PC-9 (cell line): Measurements from ENCODE around the gene TOMM34. TPM values are rescaled to one million over a fixed set of nuclear protein-coding genes. Genes with fewer than 3 reads are reported as not detected.
A peak's percentile ranks its signal among the peaks of the same experiment; 100 is the strongest.

ENCODE experiments used
- BruUV-seq: library from RNA; stranded (reverse); fragments of 400-500 nt; replicated peaks from 2 replicates; lab custom pipeline; 2021; lab: Mats Ljungman, UMichigan
- CTCF ChIA-PET: fragments of 300-600 bp; sonication (Branson Sonifier 250); formaldehyde crosslinking; loops from one replicate; lab custom pipeline; 2022; ENCODE audit warnings: antibody characterized with exemption; lab: Charles Lee
- POLR2A ChIA-PET: fragments of 300-600 bp; sonication (Branson Sonifier 250); formaldehyde crosslinking; loops from one replicate; lab custom pipeline; 2022; ENCODE audit warnings: antibody characterized with exemption; ENCODE audit not compliant: unreplicated experiment; lab: Charles Lee
- DNase-seq, 2 experiments: peaks; one replicate each; pipeline versions ENCODE4 v3.0.0 to v3.0.0-alpha.2; 2015 to 2022; ENCODE audit warnings: mixed read lengths in 1 of 2
- H2AFZ ChIP-seq: fragments of 200-600 bp; sonication (generic); 2 replicates; pipeline ENCODE4 v1.8.1; 2017; ENCODE audit warnings: antibody characterized with exemption
- H3F3A ChIP-seq: fragments of 200-600 bp; sonication (generic); 2 replicates; pipeline ENCODE4 v1.8.1; 2017; ENCODE audit warnings: antibody characterized with exemption, mild to moderate bottlenecking, low read depth; ENCODE audit not compliant: insufficient read depth
- H3K27ac ChIP-seq: fragments of 200-600 bp; sonication (generic); 2 replicates; pipeline ENCODE4 v1.6.1; 2016; ENCODE audit warnings: mixed run types
- H3K27me3 ChIP-seq: fragments of 200-600 bp; sonication (generic); 2 replicates; pipeline ENCODE4 v1.6.1; 2016; ENCODE audit warnings: low read depth, mixed run types; ENCODE audit not compliant: insufficient read depth
- H3K36me3 ChIP-seq: fragments of 200-600 bp; sonication (generic); 2 replicates; pipeline ENCODE4 v1.6.1; 2016; ENCODE audit warnings: low read depth, mixed run types
- H3K4me1 ChIP-seq: fragments of 200-600 bp; sonication (generic); replicated peaks from 2 replicates; pipeline ENCODE4 v1.6.1; 2016; ENCODE audit warnings: mixed run types; ENCODE audit not compliant: insufficient read depth
- H3K4me2 ChIP-seq: fragments of 200-600 bp; sonication (generic); 2 replicates; pipeline ENCODE4 v1.6.1; 2017; ENCODE audit warnings: mixed run types
- H3K4me3 ChIP-seq: fragments of 200-600 bp; sonication (generic); 2 replicates; pipeline ENCODE4 v1.6.1; 2016; ENCODE audit warnings: mixed run types
- H3K79me2 ChIP-seq: fragments of 200-600 bp; sonication (generic); 2 replicates; pipeline ENCODE4 v1.6.1; 2017; ENCODE audit warnings: low read depth, mixed run types
- H3K9me2 ChIP-seq: fragments of 200-600 bp; sonication (generic); 2 replicates; pipeline ENCODE4 v1.8.1; 2017; ENCODE audit warnings: mild to moderate bottlenecking; ENCODE audit not compliant: insufficient read depth
- H3K9me3 ChIP-seq: fragments of 200-600 bp; sonication (generic); 2 replicates; pipeline ENCODE4 v1.8.1; 2016; ENCODE audit warnings: low read depth; ENCODE audit not compliant: insufficient read depth
- H4K20me1 ChIP-seq: fragments of 200-600 bp; sonication (generic); 2 replicates; pipeline ENCODE4 v1.8.1; 2017; ENCODE audit not compliant: insufficient read depth
- CTCF ChIP-seq: fragments of 200-600 bp; sonication (generic); conservative IDR thresholded peaks from 2 replicates; pipeline ENCODE4 v1.6.1; 2017; ENCODE audit warnings: mixed run types, antibody characterized with exemption, mild to moderate bottlenecking, moderate library complexity
- EZH2 ChIP-seq: fragments of 200-600 bp; sonication (generic); IDR thresholded peaks from 2 replicates; pipeline ENCODE4 v1.8.0; 2017; ENCODE audit warnings: antibody characterized with exemption, low read depth
- intact Hi-C: fragments of 100-400 bp; cut with micrococcal nuclease; formaldehyde crosslinking; loops from one replicate; pipeline ENCODE4 v1.10.0; 2022; ENCODE audit not compliant: unreplicated experiment
- total RNA-seq: library from RNA; stranded (reverse); gene quantifications from 2 replicates; pipeline ENCODE4 v1.2.3, GENCODE V29; 2021

Gene TOMM34
- total RNA-seq, 1 experiment from 2014 or later = 71.1 TPM

GRCh38 chr20:44997171-44997570, 37.0 kb upstream of the TOMM34 start:
- no peak for DNase-seq
- Histone ChIP-seq H3K4me2 (no peak overlapping the region), H3K9me2 (no peaks in the 10 kb centered on the region; the same call in 1 of the 2 replicates), H3K9me3 (no peaks in the 10 kb centered on the region), H3F3A (peaks cover 5% of the 10 kb centered on the region; the same call in 1 of the 2 replicates), H3K79me2 (no peaks in the 10 kb centered on the region), H3K36me3 (peaks cover 24% of the 10 kb centered on the region; the same call in 1 of the 2 replicates), H3K4me3 (no peak overlapping the region), H3K27me3 (no peaks in the 10 kb centered on the region), H3K27ac (no peak overlapping the region), H4K20me1 (0 out of 2 replicates have a peak, but pooled peaks cover 6% of the 10 kb centered on the region), H3K4me1 (peaks cover 12% of the 10 kb centered on the region; the same call in 1 of the 2 replicates), H2AFZ (no peak overlapping the region)
- ChIA-PET POLR2A (no interaction called here), CTCF (no interaction called here)
- no TSS peak for BruUV-seq
- no peak for TF ChIP-seq EZH2
- no peak for TF ChIP-seq CTCF
- intact Hi-C loops = no loop called here

- Histone ChIP-seq H3K36me3 (peaks cover 23% of the 10 kb centered on the region; the same call in 1 of the 2 replicates), H3K4me3 (no peak overlapping the region), H3K27me3 (no peaks in the 10 kb centered on the region), H3K4me2 (no peak overlapping the region), H3K79me2 (peaks cover 8% of the 10 kb centered on the region; the same call in 1 of the 2 replicates), H4K20me1 (no peaks in the 10 kb centered on the region), H3K9me3 (no peaks in the 10 kb centered on the region), H3F3A (no peaks in the 10 kb centered on the region), H3K4me1 (peaks cover 12% of the 10 kb centered on the region; the same call in 1 of the 2 replicates), H3K9me2 (no peaks in the 10 kb centered on the region; the same call in 1 of the 2 replicates), H2AFZ (no peak overlapping the region), H3K27ac (peak overlapping the region; percentile 51)
- no peak for TF ChIP-seq CTCF
- TF ChIP-seq EZH2 = no peak
- ChIA-PET POLR2A (interaction anchor here (0.6 kb wide), 1 partner anchor 78 kb away, joined by 3 read pairs; no protein-coding TSS in a partner anchor), CTCF (no interaction called here)
- intact Hi-C loops = no loop called here
- DNase-seq = no peak
- BruUV-seq = no TSS peak
Measured at GRCh38 chr20:44993343-44993742, 33.1 kb upstream of the TOMM34 start.

GRCh38 chr20:44990957-44991356, 30.8 kb upstream of the TOMM34 start:
- no peaks in the 10 kb centered on the region for H3F3A ChIP-seq
- BruUV-seq = no TSS peak
- POLR2A ChIA-PET = no interaction called here
- TF ChIP-seq CTCF = no peak
- TF ChIP-seq EZH2 = no peak
- CTCF ChIA-PET = no interaction called here
- no peak overlapping the region for H2AFZ ChIP-seq
- H3K4me3 ChIP-seq = no peak overlapping the region
- DNase-seq = no peak
- no peak overlapping the region for H3K4me2 ChIP-seq
- H3K27ac ChIP-seq = no peak overlapping the region
- no peaks in the 10 kb centered on the region for H3K27me3 ChIP-seq
- intact Hi-C loops = no loop called here
- no peaks in the 10 kb centered on the region for H4K20me1 ChIP-seq
- H3K4me1 ChIP-seq = peaks cover 12% of the 10 kb centered on the region; the same call in 1 of the 2 replicates
- H3K79me2 ChIP-seq = peaks cover 8% of the 10 kb centered on the region; the same call in 1 of the 2 replicates
- H3K9me2 ChIP-seq = no peaks in the 10 kb centered on the region; the same call in 1 of the 2 replicates
- H3K9me3 ChIP-seq = no peaks in the 10 kb centered on the region
- peaks cover 20% of the 10 kb centered on the region; the same call in 1 of the 2 replicates for H3K36me3 ChIP-seq
